CD14-positive monocyte (primary cell): ENCODE results near the gene NFATC1. TPM values are rescaled to one million over a fixed set of nuclear protein-coding genes. Genes with fewer than 3 reads are reported as not detected.

Experiments
- DNase-seq, 3 donors: peaks; one replicate each; pipeline ENCODE4 v3.0.0-alpha.2; 2011 to 2022
- H2AFZ ChIP-seq: 2 replicates; pipeline ENCODE4 v1.6.0; 2012; ENCODE audit warnings: mild to moderate bottlenecking, low read depth, low read length, inconsistent platforms; ENCODE audit not compliant: insufficient read depth, poor library complexity, severe bottlenecking
- H3K27ac ChIP-seq, 2 donors: 1 replicate in 1 of 2; 2 replicates in 1 of 2; pipeline ENCODE4 v1.5.1; 2012 to 2013; ENCODE audit warnings: low read length in 2 of 2, control low read depth in 1 of 2, inconsistent platforms in 1 of 2, low read depth in 1 of 2, mild to moderate bottlenecking in 1 of 2
- H3K27me3 ChIP-seq, 2 donors: one replicate each; pipeline versions ENCODE4 v1.6.0 to v1.6.1; 2011 to 2013; ENCODE audit warnings: low read length in 2 of 2; ENCODE audit not compliant: control insufficient read depth in 2 of 2, insufficient read depth in 2 of 2
- H3K36me3 ChIP-seq, 2 donors: replicated peaks in 1 of 2; 1 replicate in 1 of 2; 2 replicates in 1 of 2; pipeline versions ENCODE4 v1.5.1 to v1.6.1; 2012 to 2013; ENCODE audit warnings: low read length in 2 of 2, control low read depth in 1 of 2, inconsistent platforms in 1 of 2, mild to moderate bottlenecking in 1 of 2; ENCODE audit not compliant: insufficient read depth in 2 of 2, control insufficient read depth in 1 of 2
- H3K4me1 ChIP-seq, 2 donors: 1 replicate in 1 of 2; 2 replicates in 1 of 2; pipeline versions ENCODE4 v1.5.1 to v1.6.1; 2012 to 2013; ENCODE audit warnings: low read length in 2 of 2, control low read depth in 1 of 2, inconsistent platforms in 1 of 2, mild to moderate bottlenecking in 1 of 2, moderate library complexity in 1 of 2; ENCODE audit not compliant: insufficient read depth in 2 of 2, control insufficient read depth in 1 of 2
- H3K4me2 ChIP-seq: replicated peaks from 2 replicates; pipeline ENCODE3; 2012; ENCODE audit warnings: low read length, moderate library complexity, mild to moderate bottlenecking; ENCODE audit not compliant: poor library complexity, severe bottlenecking; ENCODE audit errors: extremely low read depth
- H3K4me3 ChIP-seq, 3 experiments: fragments of 200-600 bp in 1 of 3; sonication (generic) in 1 of 3; replicated peaks in 1 of 3; 1 replicate in 2 of 3; 2 replicates in 1 of 3; pipeline ENCODE4 v1.5.1; 2011 to 2013; ENCODE audit warnings: low read length in 3 of 3, mild to moderate bottlenecking in 3 of 3, control low read depth in 2 of 3, low read depth in 2 of 3, inconsistent platforms in 1 of 3, moderate library complexity in 1 of 3
- H3K79me2 ChIP-seq: 2 replicates; pipeline ENCODE4 v1.6.0; 2012; ENCODE audit warnings: mild to moderate bottlenecking, control low read depth, inconsistent platforms, low read length, moderate library complexity; ENCODE audit not compliant: insufficient read depth
- H3K9ac ChIP-seq: 2 replicates; pipeline ENCODE4 v1.6.0; 2017; ENCODE audit warnings: low read length, mild to moderate bottlenecking; ENCODE audit not compliant: insufficient read depth, poor library complexity, severe bottlenecking
- H3K9me3 ChIP-seq, 2 donors: replicated peaks in 1 of 2; 1 replicate in 1 of 2; 2 replicates in 1 of 2; pipeline versions ENCODE4 v1.5.1 to v1.6.1; 2012 to 2013; ENCODE audit warnings: low read length in 2 of 2, control low read depth in 1 of 2; ENCODE audit not compliant: control insufficient read depth in 1 of 2, insufficient read depth in 1 of 2
- H4K20me1 ChIP-seq: 2 replicates; pipeline ENCODE4 v1.6.0; 2012; ENCODE audit warnings: mild to moderate bottlenecking, low read length, control low read depth, moderate library complexity; ENCODE audit not compliant: insufficient read depth
- H3K27ac Mint-ChIP-seq, 7 donors: one replicate each; pipeline ENCODE4 v1.8.0; 2020; ENCODE audit warnings: mild to moderate bottlenecking in 7 of 7, mixed read lengths in 7 of 7, moderate library complexity in 6 of 7, inconsistent platforms in 2 of 7
- H3K27me3 Mint-ChIP-seq, 3 donors: one replicate each; pipeline ENCODE4 v1.8.0; 2021 to 2022; ENCODE audit warnings: low read depth in 3 of 3, mild to moderate bottlenecking in 3 of 3, mixed read lengths in 3 of 3, moderate library complexity in 3 of 3, inconsistent platforms in 1 of 3
- H3K36me3 Mint-ChIP-seq, 2 donors: one replicate each; pipeline ENCODE4 v1.8.0; 2020; ENCODE audit warnings: mixed read lengths in 2 of 2, inconsistent platforms in 1 of 2, mild to moderate bottlenecking in 1 of 2
- H3K4me1 Mint-ChIP-seq: one replicate; pipeline ENCODE4 v1.8.0; 2020; ENCODE audit warnings: mild to moderate bottlenecking, mixed read lengths
- H3K4me3 Mint-ChIP-seq, 2 donors: one replicate each; pipeline ENCODE4 v1.8.0; 2020; ENCODE audit warnings: mild to moderate bottlenecking in 2 of 2, mixed read lengths in 2 of 2, moderate library complexity in 1 of 2
- H3K9me3 Mint-ChIP-seq, 7 donors: one replicate each; pipeline ENCODE4 v1.8.0; 2020 to 2022; ENCODE audit warnings: mixed read lengths in 7 of 7, mild to moderate bottlenecking in 6 of 7, moderate library complexity in 6 of 7, inconsistent platforms in 2 of 7
- WGBS: methylation state at CpG from one replicate; pipeline ENCODE4 v1.1.5; 2013; ENCODE audit warnings: missing lambda C conversion rate; ENCODE audit not compliant: insufficient coverage; 5-methylcytosine and 5-hydroxymethylcytosine counted together
- intact Hi-C, 2 donors: fragments of 100-400 bp; cut with micrococcal nuclease; formaldehyde crosslinking; loops; one replicate each; pipeline versions ENCODE4 v1.15.0 to v1.15.1; 2023
- polyA plus RNA-seq, 3 donors: library from polyadenylated mRNA; depleted of rRNA in 1 of 3; unstranded in 2 of 3; stranded (reverse) in 1 of 3; fragments of 300-500 nt in 2 of 3; fragments of >200 nt in 1 of 3; fragmentation: Illumina TruSeq in 2 of 3; gene quantifications; 1 replicate in 2 of 3; 2 replicates in 1 of 3; pipeline ENCODE4 v1.2.3, GENCODE V29; 2012 to 2021
- TF ChIP-seq, protein P1 (sequence below): fragments of 200-600 bp; IDR thresholded peaks from one replicate; pipeline ENCODE4 v1.8.0; 2022; ENCODE audit warnings: antibody characterized with exemption, mild to moderate bottlenecking

Gene NFATC1
- polyA plus RNA-seq, 3 donors, result 7.8 to 10.7 (median 8.3) TPM

DNA sequence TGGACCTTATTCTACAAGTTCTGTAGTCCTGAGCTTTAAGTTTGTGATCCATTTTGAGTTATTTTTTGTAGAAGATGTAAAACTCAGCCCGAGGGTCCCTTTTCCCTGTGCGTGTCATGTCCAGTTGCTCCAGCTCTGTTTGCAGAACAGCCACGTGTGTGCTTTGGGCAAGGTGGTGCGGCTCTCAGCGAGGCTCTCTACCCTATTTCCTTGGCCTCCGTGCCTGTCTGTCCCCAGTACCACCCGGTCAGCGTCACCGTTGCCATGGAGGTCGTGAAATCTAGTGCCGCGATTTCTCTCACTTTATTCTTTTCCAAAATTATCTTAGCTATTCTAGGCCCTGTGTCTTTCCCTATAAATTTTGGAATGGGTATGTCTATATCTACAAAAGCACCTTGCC, 142.9 kb downstream of the NFATC1 start:
- no peaks in the 10 kb centered on the region for H3K4me1 ChIP-seq
- intact Hi-C loops, result loop anchor here in 1 of 2 donors (10.0 kb wide), 1 partner anchor 106 kb away; no protein-coding TSS in a partner anchor
- no peak overlapping the region for H3K4me3 ChIP-seq
- no peaks in the 10 kb centered on the region for H3K79me2 ChIP-seq
- H3K27ac ChIP-seq, result no peak overlapping the region
- Mint-ChIP-seq H3K27ac (no peak overlapping the region), H3K36me3 (no peaks in the 10 kb centered on the region), H3K27me3 (peaks cover 2 to 7% (median 5%) of the 10 kb centered on the region in 3 donors), H3K4me3 (no peak overlapping the region), H3K9me3 (peaks cover 2 to 7% (median 6%) of the 10 kb centered on the region in 7 donors), H3K4me1 (no peaks in the 10 kb centered on the region)
- H3K4me2 ChIP-seq, result no peak overlapping the region
- no peak overlapping the region for H2AFZ ChIP-seq
- TF ChIP-seq, protein P1, sequence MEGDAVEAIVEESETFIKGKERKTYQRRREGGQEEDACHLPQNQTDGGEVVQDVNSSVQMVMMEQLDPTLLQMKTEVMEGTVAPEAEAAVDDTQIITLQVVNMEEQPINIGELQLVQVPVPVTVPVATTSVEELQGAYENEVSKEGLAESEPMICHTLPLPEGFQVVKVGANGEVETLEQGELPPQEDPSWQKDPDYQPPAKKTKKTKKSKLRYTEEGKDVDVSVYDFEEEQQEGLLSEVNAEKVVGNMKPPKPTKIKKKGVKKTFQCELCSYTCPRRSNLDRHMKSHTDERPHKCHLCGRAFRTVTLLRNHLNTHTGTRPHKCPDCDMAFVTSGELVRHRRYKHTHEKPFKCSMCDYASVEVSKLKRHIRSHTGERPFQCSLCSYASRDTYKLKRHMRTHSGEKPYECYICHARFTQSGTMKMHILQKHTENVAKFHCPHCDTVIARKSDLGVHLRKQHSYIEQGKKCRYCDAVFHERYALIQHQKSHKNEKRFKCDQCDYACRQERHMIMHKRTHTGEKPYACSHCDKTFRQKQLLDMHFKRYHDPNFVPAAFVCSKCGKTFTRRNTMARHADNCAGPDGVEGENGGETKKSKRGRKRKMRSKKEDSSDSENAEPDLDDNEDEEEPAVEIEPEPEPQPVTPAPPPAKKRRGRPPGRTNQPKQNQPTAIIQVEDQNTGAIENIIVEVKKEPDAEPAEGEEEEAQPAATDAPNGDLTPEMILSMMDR, result no peak
- no peaks in the 10 kb centered on the region for H3K9me3 ChIP-seq
- H3K9ac ChIP-seq, result no peak overlapping the region
- no peak for DNase-seq
- no peaks in the 10 kb centered on the region for H3K36me3 ChIP-seq
- H3K27me3 ChIP-seq, result no peaks in the 10 kb centered on the region
- 94% methylated on average over 6 of the region's 12 CpGs for WGBS
- H4K20me1 ChIP-seq, result no peaks in the 10 kb centered on the region

DNA sequence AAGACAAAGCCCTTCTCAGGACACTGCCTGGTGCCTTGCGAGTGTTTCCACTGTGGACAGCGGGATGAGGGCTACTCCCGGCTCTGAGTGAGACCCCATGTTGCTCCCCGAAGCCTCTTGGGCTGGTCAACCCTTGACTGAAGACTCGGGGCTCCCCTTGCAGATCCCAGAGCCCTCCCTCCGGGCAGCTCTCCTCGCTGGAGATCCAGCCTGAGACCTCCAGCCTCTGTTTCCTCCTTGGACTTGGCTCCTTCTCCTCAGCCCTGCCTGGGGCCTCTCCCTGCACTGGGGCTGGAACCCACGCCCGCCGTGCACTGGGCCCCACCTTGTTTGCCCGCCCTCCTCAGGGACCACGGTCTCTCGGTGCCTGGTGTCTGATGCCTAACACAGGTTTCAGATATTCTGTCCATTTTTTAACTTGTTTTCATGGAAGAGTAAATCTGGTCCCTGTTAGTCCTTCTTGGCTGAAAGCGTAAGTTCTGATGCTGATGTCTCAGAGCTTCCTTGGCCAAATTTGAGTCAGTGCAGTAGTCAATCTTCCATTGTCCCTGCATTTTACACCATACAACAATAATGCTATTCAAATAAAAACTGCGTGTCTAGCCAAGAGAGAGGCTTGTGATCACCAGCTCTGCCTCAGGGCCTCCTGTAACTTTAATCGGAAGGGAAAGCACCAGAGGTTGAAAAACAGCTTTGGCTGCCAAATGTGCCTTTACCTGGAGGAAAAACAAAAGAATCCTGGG, 144.6 kb downstream of the NFATC1 start:
- Mint-ChIP-seq H3K27ac (no peak overlapping the region), H3K36me3 (no peaks in the 10 kb centered on the region), H3K4me3 (no peak overlapping the region), H3K27me3 (peaks cover 2 to 5% (median 2%) of the 10 kb centered on the region in 3 donors), H3K9me3 (peaks cover 2 to 7% (median 6%) of the 10 kb centered on the region in 7 donors), H3K4me1 (no peaks in the 10 kb centered on the region)
- Histone ChIP-seq H3K9ac (no peak overlapping the region), H3K36me3 (no peaks in the 10 kb centered on the region), H3K4me1 (no peaks in the 10 kb centered on the region), H3K4me2 (no peak overlapping the region), H3K79me2 (no peaks in the 10 kb centered on the region), H3K27me3 (no peaks in the 10 kb centered on the region), H3K27ac (no peak overlapping the region), H3K9me3 (no peaks in the 10 kb centered on the region), H2AFZ (no peak overlapping the region), H4K20me1 (no peaks in the 10 kb centered on the region), H3K4me3 (no peak overlapping the region)
- WGBS, result 96% methylated on average over 14 of the region's 16 CpGs
- TF ChIP-seq, protein P1, result no peak
- intact Hi-C loops, result no loop called here
- no peak for DNase-seq
